Mammary epithelial cell (primary cell): ENCODE data around the gene HMGN4.

Source experiments
- EZH2 ChIP-seq: IDR thresholded peaks from 2 replicates; pipeline ENCODE4 v1.6.1; 2012; ENCODE audit warnings: low read length, inconsistent platforms, borderline replicate concordance
- TF ChIP-seq, protein P1 (sequence below), 2 donors: IDR thresholded peaks in 1 of 2; conservative IDR thresholded peaks in 1 of 2; 2 replicates each; pipeline ENCODE4 v1.5.1; 2011 to 2012; ENCODE audit warnings: inconsistent platforms in 2 of 2, low read length in 2 of 2, mild to moderate bottlenecking in 2 of 2, control low read depth in 1 of 2, low read depth in 1 of 2; ENCODE audit not compliant: insufficient read depth in 1 of 2; ENCODE audit errors: extremely low read depth in 1 of 2

DNA sequence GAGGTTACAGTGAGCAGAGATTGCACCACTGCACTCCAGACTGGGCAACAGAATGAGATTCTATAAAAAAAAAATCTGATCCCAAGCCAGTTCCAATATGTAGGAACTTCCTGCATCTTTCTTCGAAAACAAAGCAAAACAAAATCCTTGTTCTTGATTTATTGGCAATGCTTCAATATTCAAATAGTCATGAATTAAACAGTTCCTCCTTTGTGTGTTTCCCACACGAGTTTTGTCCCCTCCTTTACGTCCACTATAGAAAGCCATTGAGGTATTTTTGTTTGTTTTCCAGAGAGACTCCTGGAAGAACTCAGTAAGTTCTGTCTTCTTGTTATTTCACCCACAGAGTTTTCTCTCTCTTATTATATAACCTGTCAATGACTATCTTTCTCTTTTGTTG is 30.5 kb upstream of the HMGN4 start:
- TF ChIP-seq, protein P1, sequence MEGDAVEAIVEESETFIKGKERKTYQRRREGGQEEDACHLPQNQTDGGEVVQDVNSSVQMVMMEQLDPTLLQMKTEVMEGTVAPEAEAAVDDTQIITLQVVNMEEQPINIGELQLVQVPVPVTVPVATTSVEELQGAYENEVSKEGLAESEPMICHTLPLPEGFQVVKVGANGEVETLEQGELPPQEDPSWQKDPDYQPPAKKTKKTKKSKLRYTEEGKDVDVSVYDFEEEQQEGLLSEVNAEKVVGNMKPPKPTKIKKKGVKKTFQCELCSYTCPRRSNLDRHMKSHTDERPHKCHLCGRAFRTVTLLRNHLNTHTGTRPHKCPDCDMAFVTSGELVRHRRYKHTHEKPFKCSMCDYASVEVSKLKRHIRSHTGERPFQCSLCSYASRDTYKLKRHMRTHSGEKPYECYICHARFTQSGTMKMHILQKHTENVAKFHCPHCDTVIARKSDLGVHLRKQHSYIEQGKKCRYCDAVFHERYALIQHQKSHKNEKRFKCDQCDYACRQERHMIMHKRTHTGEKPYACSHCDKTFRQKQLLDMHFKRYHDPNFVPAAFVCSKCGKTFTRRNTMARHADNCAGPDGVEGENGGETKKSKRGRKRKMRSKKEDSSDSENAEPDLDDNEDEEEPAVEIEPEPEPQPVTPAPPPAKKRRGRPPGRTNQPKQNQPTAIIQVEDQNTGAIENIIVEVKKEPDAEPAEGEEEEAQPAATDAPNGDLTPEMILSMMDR (conservative IDR thresholded peaks at IDR 0.05 in 1 of 2, IDR thresholded peaks at IDR 0.05 in 1 of 2; ENCODE audit: extremely low read depth in 1 of 2, insufficient read depth in 1 of 2, low read depth in 1 of 2, low read length in 2 of 2) = no peak
- TF ChIP-seq EZH2 = no peak
